Fibroblast of the conjunctiva (primary cell): ENCODE measurements around the gene PECR.

Experiments
- DNase-seq: peaks from one replicate; pipeline ENCODE4 v3.0.0-alpha.2; 2010; ENCODE audit warnings: low read depth

Gene PECR

GRCh38 chr2:216071111-216071851 lies 10.3 kb downstream of the PECR start:
- DNase-seq, result no peak

GRCh38 chr2:216070195-216070594 lies 11.4 kb downstream of the PECR start:
- no peak for DNase-seq

- DNase-seq, result no peak
These were observed 12.6 kb downstream of the PECR start for GRCh38 chr2:216069028-216069427.

- DNase-seq, result peak; percentile 23
These were observed 15.4 kb downstream of the PECR start for GRCh38 chr2:216066230-216066629.

GRCh38 chr2:216064665-216065064 lies 16.9 kb downstream of the PECR start:
- no peak for DNase-seq

GRCh38 chr2:216064014-216064630 lies 17.5 kb downstream of the PECR start:
- DNase-seq, result no peak

GRCh38 chr2:216059233-216059834 lies 22.3 kb downstream of the PECR start:
- DNase-seq, result no peak

GRCh38 chr2:216057688-216058193 lies 23.9 kb downstream of the PECR start:
- DNase-seq, result no peak

GRCh38 chr2:216056739-216057138 lies 24.9 kb downstream of the PECR start:
- no peak for DNase-seq

GRCh38 chr2:216055680-216056079 lies 25.9 kb downstream of the PECR start:
- DNase-seq, result no peak

- no peak for DNase-seq
These were observed 29.2 kb downstream of the PECR start for GRCh38 chr2:216052420-216052819.

GRCh38 chr2:216051350-216051749 lies 30.3 kb downstream of the PECR start:
- no peak for DNase-seq

GRCh38 chr2:216049452-216049851 lies 32.2 kb downstream of the PECR start:
- no peak for DNase-seq

- no peak for DNase-seq
These were observed 34.2 kb downstream of the PECR start for GRCh38 chr2:216047397-216047796.

GRCh38 chr2:216044883-216045486 lies 36.6 kb downstream of the PECR start:
- DNase-seq, result no peak

GRCh38 chr2:216043949-216044348 lies 37.7 kb downstream of the PECR start:
- no peak for DNase-seq

GRCh38 chr2:216041438-216041837 lies 40.2 kb downstream of the PECR start:
- DNase-seq, result no peak

- DNase-seq, result no peak
These were observed 41.7 kb downstream of the PECR start for GRCh38 chr2:216039918-216040317.

GRCh38 chr2:216034065-216034464 lies 47.5 kb downstream of the PECR start:
- DNase-seq, result peak; percentile 50

- no peak for DNase-seq
These were observed 48.2 kb downstream of the PECR start for GRCh38 chr2:216033403-216033802.

- peak; percentile 69 for DNase-seq
These were observed 49.5 kb downstream of the PECR start for GRCh38 chr2:216031960-216032689.

GRCh38 chr2:216030216-216030615 lies 51.4 kb downstream of the PECR start:
- DNase-seq, result no peak
